Activated CD4-positive, alpha-beta T cell treated with anti-CD3 and anti-CD28 coated beads, Interleukin-2, Interleukin-4, amounts not matched to agents 100 ng/mL and 50 ng/mL, durations not matched to agents 16 hours and 8 hours (primary cell): Measurements from ENCODE around the gene SUPT4H1.
"Not testable (repeated sequence)": the region's sequence is repeated elsewhere in the genome, so short reads cannot be mapped to it uniquely, and the experiment has no call there.

ENCODE experiments used
- DNase-seq: peaks from one replicate; pipeline ENCODE4 v3.0.0-alpha.2; 2020; ENCODE audit warnings: low spot score

The SUPT4H1 gene

GRCh38 chr17:58351831-58352595, at the start of gene SUPT4H1:
TSS of gene SUPT4H1 (minus strand) at chr17:58352201. CDS start at chr17:58352135, 66 bp downstream.
- DNase-seq, result peak; percentile 95

GRCh38 chr17:58401287-58401686, 49.3 kb upstream of the SUPT4H1 start:
- DNase-seq, result no peak

GRCh38 chr17:58400826-58401225, 48.8 kb upstream of the SUPT4H1 start:
- DNase-seq, result no peak

- DNase-seq, result no peak
Measured at GRCh38 chr17:58399974-58400373, 48.0 kb upstream of the SUPT4H1 start.

- DNase-seq, result no peak
Measured at GRCh38 chr17:58398574-58399266, 46.7 kb upstream of the SUPT4H1 start.

- not testable (repeated sequence) for DNase-seq
Measured at GRCh38 chr17:58397421-58397820, 45.4 kb upstream of the SUPT4H1 start.

GRCh38 chr17:58396173-58396572, 44.2 kb upstream of the SUPT4H1 start:
- no peak for DNase-seq

GRCh38 chr17:58394534-58395223, 42.7 kb upstream of the SUPT4H1 start:
- no peak for DNase-seq

- no peak for DNase-seq
Measured at GRCh38 chr17:58391302-58391984, 39.4 kb upstream of the SUPT4H1 start.

GRCh38 chr17:58390884-58391283, 38.9 kb upstream of the SUPT4H1 start:
- no peak for DNase-seq

- DNase-seq, result no peak
Measured at GRCh38 chr17:58388302-58389190, 36.5 kb upstream of the SUPT4H1 start.

GRCh38 chr17:58387834-58388233, 35.8 kb upstream of the SUPT4H1 start:
- DNase-seq, result no peak

- no peak for DNase-seq
Measured at GRCh38 chr17:58386708-58387107, 34.7 kb upstream of the SUPT4H1 start.

GRCh38 chr17:58385359-58385899, 33.4 kb upstream of the SUPT4H1 start:
- no peak for DNase-seq

- DNase-seq, result no peak
Measured at GRCh38 chr17:58384897-58385296, 32.9 kb upstream of the SUPT4H1 start.

GRCh38 chr17:58383892-58384462, 32.0 kb upstream of the SUPT4H1 start:
- no peak for DNase-seq

GRCh38 chr17:58382872-58383242, 30.9 kb upstream of the SUPT4H1 start:
- no peak for DNase-seq

GRCh38 chr17:58382108-58382871, 30.3 kb upstream of the SUPT4H1 start:
- DNase-seq, result peak; percentile 38

- DNase-seq, result no peak
Measured at GRCh38 chr17:58381124-58382035, 29.4 kb upstream of the SUPT4H1 start.
